Adrenal gland (tissue), 12 donors: ENCODE results near the gene KCNMA1. TPM values are rescaled to one million over a fixed set of nuclear protein-coding genes. Genes with fewer than 3 reads are reported as not detected.
A peak's percentile ranks its signal among the peaks of the same experiment; 100 is the strongest.

Experiments
- DNase-seq, 7 donors: peaks; one replicate each; pipeline ENCODE4 v3.0.0-alpha.2; 2019 to 2020
- H3K27ac ChIP-seq, 5 donors: fragments of 200-600 bp; sonication (generic) in 4 of 5; 1 replicate in 3 of 5; 2 replicates in 2 of 5; pipeline versions ENCODE4 v1.5.1 to v1.8.0; 2016 to 2020; ENCODE audit warnings: mild to moderate bottlenecking in 1 of 5
- H3K27me3 ChIP-seq: fragments of 200-600 bp; 2 replicates; pipeline ENCODE4 v1.8.0; 2021
- H3K36me3 ChIP-seq, 2 donors: fragments of 200-600 bp; replicated peaks in 1 of 2; 1 replicate in 1 of 2; 2 replicates in 1 of 2; pipeline versions ENCODE4 v1.5.1 to v1.8.0; 2018 to 2022
- H3K4me1 ChIP-seq, 2 donors: fragments of 200-600 bp; replicated peaks in 1 of 2; 1 replicate in 1 of 2; 2 replicates in 1 of 2; pipeline versions ENCODE4 v1.5.1 to v1.8.0; 2018 to 2021
- H3K4me3 ChIP-seq, 4 donors: fragments of 200-600 bp; sonication (generic) in 3 of 4; one replicate each; pipeline ENCODE4 v1.5.1; 2016 to 2018
- H3K9me3 ChIP-seq, 3 donors: fragments of 200-600 bp; sonication (generic) in 1 of 3; replicated peaks in 1 of 3; 1 replicate in 2 of 3; 2 replicates in 1 of 3; pipeline versions ENCODE4 v1.5.1 to v1.8.0; 2016 to 2021
- POLR2A ChIP-seq, 2 donors: fragments of 450-650 bp; IDR thresholded peaks; one replicate each; pipeline ENCODE4 v1.6.1; 2017; ENCODE audit warnings: antibody characterized with exemption in 2 of 2, mild to moderate bottlenecking in 2 of 2, moderate library complexity in 1 of 2
- WGBS, 4 donors: extraction: QIAGEN DNeasy Blood & Tissue Kit in 2 of 4; methylation state at CpG; one replicate each; pipeline versions ENCODE4 v1.1.5 to v1.1.7; 2013 to 2017; 5-methylcytosine and 5-hydroxymethylcytosine counted together
- intact Hi-C, 2 donors: fragments of 100-400 bp; cut with DNase I; formaldehyde crosslinking; loops; one replicate each; pipeline versions ENCODE4 v1.14.1 to v1.15.0; 2022 to 2023
- polyA plus RNA-seq, 3 donors: library from polyadenylated mRNA; stranded (reverse); fragments of 200-250 nt in 2 of 3; fragments of 350-450 nt in 1 of 3; fragmentation: Illumina TruSeq in 1 of 3; extraction: RNeasy Lipid Tissue Mini Kit (QIAGEN cat#74804) in 1 of 3; gene quantifications; one replicate each; pipeline ENCODE4 v1.2.3, GENCODE V29; 2013 to 2014
- total RNA-seq, 9 donors: library from RNA; depleted of rRNA in 4 of 9; stranded (reverse); fragments of >200 nt in 4 of 9; fragments of 120-200 nt in 1 of 9; fragmentation: NEBNext Ultra II Directional in 1 of 9; extraction: Animal tissue kit (Norgen Biotek cat#: 25700) in 1 of 9; gene quantifications; one replicate each; pipeline versions ENCODE4 v1.1.0 to v1.2.4, GENCODE V29; 2013 to 2023
- TF ChIP-seq, protein P1 (sequence below), 6 experiments: fragments of 450-650 bp in 4 of 6; fragments of 200-600 bp in 2 of 6; sonication (generic) in 1 of 6; IDR thresholded peaks; 1 replicate in 5 of 6; 2 replicates in 1 of 6; pipeline versions ENCODE4 v1.5.1 to v1.8.0; 2016 to 2021; ENCODE audit warnings: antibody characterized with exemption in 6 of 6, mild to moderate bottlenecking in 2 of 6, moderate library complexity in 1 of 6
- donor health status: healthy with polysubstance abuse.
- donor health status: Bipolar disorder and iron deficiency.
- donor health status: DM: yes; HTN: yes; CAD: no.
- donor health status: DM: no; HTN: no; CAD: no.
- donor health status: DM: no; HTN: no; CAD: no.
- donor health status: DM: yes; HTN: yes; CAD: no.

Gene KCNMA1
- total and polyA plus RNA-seq, 12 donors = 6.4 to 37.7 (median 13.4) TPM

DNA sequence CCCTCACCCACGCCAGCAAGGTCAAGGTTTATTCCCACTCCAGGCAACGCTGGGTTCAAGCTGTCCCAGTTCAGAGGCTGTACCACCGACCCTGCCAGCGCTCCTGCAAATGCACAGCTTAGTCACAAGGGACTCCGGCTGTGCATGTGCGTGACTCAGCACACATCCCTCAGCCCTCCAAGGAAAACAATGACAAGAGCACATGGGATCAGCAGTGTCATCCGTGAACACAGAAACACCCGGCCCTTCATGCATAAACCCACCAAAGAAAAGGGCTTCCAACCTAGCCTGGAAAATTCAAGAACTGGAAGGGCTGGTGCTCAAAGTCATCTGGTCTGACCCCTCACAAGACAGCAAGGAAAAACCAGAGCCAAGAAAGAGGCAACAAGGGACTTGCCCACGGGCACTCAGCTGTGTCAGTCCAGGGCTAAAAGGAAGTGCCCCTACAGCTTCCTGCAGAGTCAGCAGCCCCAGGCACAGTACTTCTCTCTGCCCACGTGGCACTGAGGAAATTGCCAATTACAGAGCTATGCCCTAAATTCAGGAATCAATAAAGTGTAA, 106.1 kb downstream of the KCNMA1 start:
- Histone ChIP-seq H3K27ac (peak overlapping the region in 3 of 5 donors; percentile 36 to 81 (median 64)), H3K4me1 (peaks cover 19 to 29% of the 10 kb centered on the region in 2 donors), H3K4me3 (no peak overlapping the region), H3K36me3 (no peaks in the 10 kb centered on the region), H3K9me3 (no peaks in the 10 kb centered on the region), H3K27me3 (no peaks in the 10 kb centered on the region)
- peak; percentile 78 to 93 (median 85) for DNase-seq
- WGBS, 4 donors = 13 to 20% (median 17%) methylated on average over 10 of the region's 10 CpGs
- TF ChIP-seq POLR2A (IDR thresholded peaks at IDR 0.05) = no peak
- TF ChIP-seq, protein P1, sequence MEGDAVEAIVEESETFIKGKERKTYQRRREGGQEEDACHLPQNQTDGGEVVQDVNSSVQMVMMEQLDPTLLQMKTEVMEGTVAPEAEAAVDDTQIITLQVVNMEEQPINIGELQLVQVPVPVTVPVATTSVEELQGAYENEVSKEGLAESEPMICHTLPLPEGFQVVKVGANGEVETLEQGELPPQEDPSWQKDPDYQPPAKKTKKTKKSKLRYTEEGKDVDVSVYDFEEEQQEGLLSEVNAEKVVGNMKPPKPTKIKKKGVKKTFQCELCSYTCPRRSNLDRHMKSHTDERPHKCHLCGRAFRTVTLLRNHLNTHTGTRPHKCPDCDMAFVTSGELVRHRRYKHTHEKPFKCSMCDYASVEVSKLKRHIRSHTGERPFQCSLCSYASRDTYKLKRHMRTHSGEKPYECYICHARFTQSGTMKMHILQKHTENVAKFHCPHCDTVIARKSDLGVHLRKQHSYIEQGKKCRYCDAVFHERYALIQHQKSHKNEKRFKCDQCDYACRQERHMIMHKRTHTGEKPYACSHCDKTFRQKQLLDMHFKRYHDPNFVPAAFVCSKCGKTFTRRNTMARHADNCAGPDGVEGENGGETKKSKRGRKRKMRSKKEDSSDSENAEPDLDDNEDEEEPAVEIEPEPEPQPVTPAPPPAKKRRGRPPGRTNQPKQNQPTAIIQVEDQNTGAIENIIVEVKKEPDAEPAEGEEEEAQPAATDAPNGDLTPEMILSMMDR (IDR thresholded peaks at IDR 0.05) = no peak
- intact Hi-C loops = no loop called here

GRCh38 chr10:77530011-77530410, 107.6 kb downstream of the KCNMA1 start:
- DNase-seq = no peak
- Histone ChIP-seq H3K27me3 (no peaks in the 10 kb centered on the region), H3K4me3 (no peak overlapping the region), H3K36me3 (no peaks in the 10 kb centered on the region), H3K9me3 (no peaks in the 10 kb centered on the region), H3K27ac (peak overlapping the region in 1 of 5 donors; percentile 64), H3K4me1 (peaks cover 19 to 29% of the 10 kb centered on the region in 2 donors)
- intact Hi-C loops = no loop called here
- 80 to 84% (median 81%) methylated on average over 3 of the region's 3 CpGs for WGBS, 4 donors
- TF ChIP-seq, protein P1 (IDR thresholded peaks at IDR 0.05) = no peak
- no peak for TF ChIP-seq POLR2A (IDR thresholded peaks at IDR 0.05)

- H3K27ac ChIP-seq = no peak overlapping the region
- no peaks in the 10 kb centered on the region for H3K9me3 ChIP-seq
- intact Hi-C loops = no loop called here
- H3K36me3 ChIP-seq = no peaks in the 10 kb centered on the region
- no peak overlapping the region for H3K4me3 ChIP-seq
- TF ChIP-seq, protein P1 (IDR thresholded peaks at IDR 0.05) = no peak
- no peak for TF ChIP-seq POLR2A (IDR thresholded peaks at IDR 0.05)
- H3K4me1 ChIP-seq = peaks cover 19 to 29% of the 10 kb centered on the region in 2 donors
- WGBS, 4 donors = 81 to 89% (median 83%) methylated on average over 3 of the region's 3 CpGs
- H3K27me3 ChIP-seq = no peaks in the 10 kb centered on the region
- DNase-seq = no peak
These were observed 108.5 kb downstream of the KCNMA1 start for GRCh38 chr10:77529050-77529576.

- H3K4me1 ChIP-seq = peaks cover 19 to 23% of the 10 kb centered on the region in 2 donors
- 95 to 100% (median 98%) methylated on average over 2 of the region's 2 CpGs for WGBS, 4 donors
- TF ChIP-seq, protein P1 (IDR thresholded peaks at IDR 0.05) = no peak
- TF ChIP-seq POLR2A (IDR thresholded peaks at IDR 0.05) = no peak
- H3K36me3 ChIP-seq = no peaks in the 10 kb centered on the region
- H3K9me3 ChIP-seq = no peaks in the 10 kb centered on the region
- intact Hi-C loops = no loop called here
- no peak overlapping the region for H3K27ac ChIP-seq
- no peak overlapping the region for H3K4me3 ChIP-seq
- DNase-seq = no peak
- no peaks in the 10 kb centered on the region for H3K27me3 ChIP-seq
These were observed 109.8 kb downstream of the KCNMA1 start for GRCh38 chr10:77527839-77528238.
